ENCODE data around the gene RUSF1. TPM values are rescaled to one million over a fixed set of nuclear protein-coding genes. Genes with fewer than 3 reads are reported as not detected.

RUSF1 gene
- total RNA-seq, 1 experiment from 2014 or later = 59.3 TPM

- TF ChIP-seq SP1 (IDR thresholded peaks at IDR 0.05; ENCODE audit: low read depth) (no peak), CEBPB (IDR thresholded peaks at IDR 0.05; ENCODE audit: low read depth) (no peak), ZFX (IDR thresholded peaks at IDR 0.05) (no peak), POLR2A (IDR thresholded peaks at IDR 0.05; ENCODE audit: borderline replicate concordance, extremely low read depth, insufficient read depth, insufficient read length) (no peak), POLR2AphosphoS5 (IDR thresholded peaks at IDR 0.05; ENCODE audit: low read depth, low read length) (no peak), SRF (IDR thresholded peaks at IDR 0.05; ENCODE audit: low read depth) (no peak), EZH2phosphoT487 (IDR thresholded peaks at IDR 0.05; ENCODE audit: borderline replicate concordance) (no peak), CTCF (IDR thresholded peaks at IDR 0.05 in 2 of 3, conservative IDR thresholded peaks at IDR 0.05 in 1 of 3; ENCODE audit: borderline replicate concordance in 1 of 3, insufficient read depth in 1 of 3, low read depth in 2 of 3, low read length in 2 of 3) (no peak), CBX3 (IDR thresholded peaks at IDR 0.05; ENCODE audit: low read depth) (no peak), SIN3A (IDR thresholded peaks at IDR 0.05; ENCODE audit: low read depth) (no peak), ATF3 (IDR thresholded peaks at IDR 0.05) (no peak), FOSL1 (IDR thresholded peaks at IDR 0.05; ENCODE audit: low read depth) (no peak), EGR1 (IDR thresholded peaks at IDR 0.05; ENCODE audit: low read depth) (no peak), YY1 (IDR thresholded peaks at IDR 0.05; ENCODE audit: extremely low read depth, insufficient replicate concordance, low read depth, low read length) (no peak), TCF7L2 (IDR thresholded peaks at IDR 0.05; ENCODE audit: borderline replicate concordance, extremely low read depth, insufficient read depth, insufficient read length) (no peak), ZBTB33 (IDR thresholded peaks at IDR 0.05; ENCODE audit: extremely low read depth, insufficient replicate concordance, low read length) (no peak), ELF1 (IDR thresholded peaks at IDR 0.05; ENCODE audit: borderline replicate concordance, low read depth) (no peak), MAX (IDR thresholded peaks at IDR 0.05) (no peak), EZH2 (IDR thresholded peaks at IDR 0.05) (no peak), REST (IDR thresholded peaks at IDR 0.05; ENCODE audit: low read depth) (no peak)
- POLR2A ChIA-PET = no interaction called here
- Histone ChIP-seq H4K20me1 (ENCODE audit: insufficient read depth) (no peaks in the 10 kb centered on the region), H3K4me1 (ENCODE audit: control insufficient read depth in 1 of 2, insufficient read depth in 2 of 2, low read length in 2 of 2) (no peaks in the 10 kb centered on the region), H3K9ac (ENCODE audit: low read length) (no peak overlapping the region), H3K4me2 (ENCODE audit: low read length) (no peak overlapping the region), H3K4me3 (replicated peaks in 1 of 2; ENCODE audit: low read depth in 1 of 2, low read length in 2 of 2) (no peak overlapping the region), H3K9me2 (ENCODE audit: insufficient read depth) (no peaks in the 10 kb centered on the region), H3K36me3 (ENCODE audit: control insufficient read depth in 1 of 2, insufficient read depth in 2 of 2, low read length in 2 of 2) (no peaks in the 10 kb centered on the region), H3K79me2 (ENCODE audit: insufficient read depth, low read length) (no peaks in the 10 kb centered on the region), H2AFZ (ENCODE audit: low read depth, low read length, poor library complexity, severe bottlenecking) (no peak overlapping the region), H3K9me3 (ENCODE audit: control insufficient read depth in 1 of 2, insufficient read depth in 1 of 2, low read depth in 1 of 2, low read length in 2 of 2) (no peaks in the 10 kb centered on the region), H3K27me3 (ENCODE audit: insufficient read depth, low read length) (no peaks in the 10 kb centered on the region), H3K27ac (ENCODE audit: low read depth, low read length) (no peak overlapping the region)
- BruUV-seq (replicated peaks) = no TSS peak
- ATAC-seq (no peak), DNase-seq (ENCODE audit: low read depth, low spot score) (no peak)
- CTCF ChIA-PET = no interaction called here
- RAD21 ChIA-PET (ENCODE audit: low non-redundant PET in 1 of 2, low total read pairs in 2 of 2, uncharacterized antibody in 2 of 2, unreplicated experiment in 2 of 2) = no interaction called here
- intact Hi-C loops (cut with micrococcal nuclease) = no loop called here
Measured at GRCh38 chr16:31532120-31532519, 23.9 kb upstream of the RUSF1 start.

All from HCT116 (cell line).